Keratinocyte (primary cell): ENCODE data around the gene HEXD. TPM values are rescaled to one million over a fixed set of nuclear protein-coding genes. Genes with fewer than 3 reads are reported as not detected.

Source experiments
- DNase-seq: peaks from one replicate; pipeline ENCODE4 v3.0.0-alpha.2; 2011; ENCODE audit warnings: low read depth, missing footprints, low spot score
- FAIRE-seq: peaks from 2 replicates; lab custom pipeline; 2011; peaks lifted over from hg19 to GRCh38; lab: Jason Lieb, UNC
- H2AFZ ChIP-seq: 2 replicates; pipeline ENCODE4 v1.6.0; 2012; ENCODE audit warnings: low read length, control low read depth, inconsistent platforms; ENCODE audit not compliant: control insufficient read depth
- H3K27ac ChIP-seq: 2 replicates; pipeline ENCODE4 v1.5.1; 2011; ENCODE audit warnings: low read length; ENCODE audit not compliant: control insufficient read depth, insufficient read depth
- H3K27me3 ChIP-seq: 3 replicates; pipeline ENCODE4 v1.6.0; 2011; ENCODE audit warnings: low read length; ENCODE audit not compliant: control insufficient read depth, insufficient read depth; ENCODE audit errors: extremely low read depth
- H3K36me3 ChIP-seq, 2 experiments: 2 replicates in 1 of 2; 3 replicates in 1 of 2; pipeline ENCODE4 v1.5.1; 2011; ENCODE audit warnings: low read length in 2 of 2, mild to moderate bottlenecking in 1 of 2; ENCODE audit not compliant: control insufficient read depth in 2 of 2, insufficient read depth in 2 of 2; ENCODE audit errors: extremely low read depth in 1 of 2
- H3K4me1 ChIP-seq: 3 replicates; pipeline ENCODE4 v1.5.1; 2011; ENCODE audit warnings: low read length; ENCODE audit not compliant: control insufficient read depth, insufficient read depth; ENCODE audit errors: extremely low read depth
- H3K4me2 ChIP-seq: 3 replicates; pipeline ENCODE4 v1.6.0; 2011; ENCODE audit warnings: low read depth, low read length; ENCODE audit not compliant: control insufficient read depth, insufficient read depth; ENCODE audit errors: extremely low read depth
- H3K4me3 ChIP-seq, 3 experiments: fragments of 200-600 bp in 1 of 3; sonication (generic) in 1 of 3; 2 replicates in 2 of 3; 3 replicates in 1 of 3; pipeline ENCODE4 v1.5.1; 2011 to 2016; ENCODE audit warnings: low read length in 3 of 3, mild to moderate bottlenecking in 3 of 3, control low read depth in 2 of 3, inconsistent platforms in 1 of 3, low read depth in 1 of 3, mixed read lengths in 1 of 3, mixed run types in 1 of 3, moderate library complexity in 1 of 3; ENCODE audit not compliant: control insufficient read depth in 2 of 3, insufficient read depth in 2 of 3; ENCODE audit errors: extremely low read depth in 1 of 3
- H3K79me2 ChIP-seq: 2 replicates; pipeline ENCODE4 v1.6.0; 2012; ENCODE audit warnings: low read length; ENCODE audit not compliant: control insufficient read depth, insufficient read depth
- H3K9ac ChIP-seq: 3 replicates; pipeline ENCODE4 v1.6.0; 2011; ENCODE audit warnings: low read length; ENCODE audit not compliant: control insufficient read depth, insufficient read depth; ENCODE audit errors: extremely low read depth
- H3K9me1 ChIP-seq: 3 replicates; pipeline ENCODE4 v1.6.0; 2011; ENCODE audit warnings: low read length; ENCODE audit not compliant: control insufficient read depth, insufficient read depth; ENCODE audit errors: extremely low read depth
- H3K9me3 ChIP-seq: 2 replicates; pipeline ENCODE4 v1.5.1; 2012; ENCODE audit warnings: low read depth, low read length; ENCODE audit not compliant: control insufficient read depth
- H4K20me1 ChIP-seq: 3 replicates; pipeline ENCODE4 v1.6.0; 2011; ENCODE audit warnings: low read length; ENCODE audit not compliant: control insufficient read depth, insufficient read depth; ENCODE audit errors: extremely low read depth
- CTCF ChIP-seq, 3 experiments: IDR thresholded peaks in 1 of 3; conservative IDR thresholded peaks in 1 of 3; optimal IDR thresholded peaks in 1 of 3; 2 replicates in 2 of 3; 3 replicates in 1 of 3; pipeline versions ENCODE3 to v1.5.1; 2011; ENCODE audit warnings: low read length in 3 of 3, mild to moderate bottlenecking in 3 of 3, moderate library complexity in 2 of 3, control low read depth in 1 of 3, inconsistent platforms in 1 of 3; ENCODE audit not compliant: insufficient read depth in 2 of 3; ENCODE audit errors: extremely low read depth in 1 of 3
- EZH2 ChIP-seq: IDR thresholded peaks from one replicate; pipeline ENCODE4 v1.6.1; 2012; ENCODE audit warnings: inconsistent platforms, mild to moderate bottlenecking, low read length, moderate library complexity
- dilution Hi-C: fragments of 300-500 bp; cut with MboI; formaldehyde crosslinking; loops from one replicate; pipeline ENCODE4 v1.7.0; 2020; ENCODE audit warnings: low sequenced_read_pairs; ENCODE audit not compliant: extremely low pct_ligation_motif_present
- polyA plus RNA-seq, 5 experiments: library from polyadenylated mRNA; depleted of rRNA in 3 of 5; stranded (reverse) in 3 of 5; stranded (forward) in 1 of 5; unstranded in 1 of 5; fragments of >200 nt; gene quantifications; 1 replicate in 1 of 5; 2 replicates in 3 of 5; 3 replicates in 1 of 5; pipeline versions ENCODE4 v1.2.1 to v1.2.3, GENCODE V29; 2011 to 2012; ENCODE audit warnings: missing spikeins in 2 of 5, low read depth in 1 of 5, low replicate concordance in 1 of 5

HEXD gene
- polyA plus RNA-seq, 1 donor (not counting 4 experiments of a cell fraction or from before 2014, with no cell fraction given) = 5.6 TPM

- H3K79me2 ChIP-seq = peaks cover 4% of the 10 kb centered on the region
- dilution Hi-C loops = no loop called here
- H3K4me2 ChIP-seq = peak overlapping the region; percentile 98
- H3K9me1 ChIP-seq = no peaks in the 10 kb centered on the region
- DNase-seq (no peak), FAIRE-seq (peak; percentile 9)
- H4K20me1 ChIP-seq = peaks cover 9% of the 10 kb centered on the region
- H3K4me1 ChIP-seq = peaks cover 14% of the 10 kb centered on the region
- H2AFZ ChIP-seq = peak overlapping the region; percentile 45
- H3K4me3 ChIP-seq = peak overlapping the region; percentile 66 to 92 (median 91)
- TF ChIP-seq EZH2 = no peak
- TF ChIP-seq CTCF (optimal IDR thresholded peaks at IDR 0.05 in 1 of 3, IDR thresholded peaks at IDR 0.05 in 1 of 3, conservative IDR thresholded peaks at IDR 0.05 in 1 of 3; ENCODE audit: extremely low read depth in 1 of 3, insufficient read depth in 2 of 3, low read length in 3 of 3) = no peak
- H3K27ac ChIP-seq = no peak overlapping the region
- H3K9me3 ChIP-seq = peaks cover 2% of the 10 kb centered on the region
- H3K36me3 ChIP-seq = no peaks in the 10 kb centered on the region
- no peaks in the 10 kb centered on the region for H3K27me3 ChIP-seq
- peak overlapping the region; percentile 90 for H3K9ac ChIP-seq
These were observed 1.4 kb downstream of the HEXD start for GRCh38 chr17:82419540-82419939.

GRCh38 chr17:82424001-82424862, 6.1 kb downstream of the HEXD start:
- Histone ChIP-seq H3K4me3 (peak overlapping the region in 1 of 3 experiments; percentile 54), H3K9me3 (peaks cover 2% of the 10 kb centered on the region), H3K27me3 (no peaks in the 10 kb centered on the region), H3K36me3 (no peaks in the 10 kb centered on the region), H3K9me1 (no peaks in the 10 kb centered on the region), H4K20me1 (no peaks in the 10 kb centered on the region), H2AFZ (no peak overlapping the region), H3K79me2 (no peaks in the 10 kb centered on the region), H3K4me2 (peak overlapping the region; percentile 66), H3K27ac (no peak overlapping the region), H3K9ac (peak overlapping the region; percentile 42), H3K4me1 (peaks cover 6% of the 10 kb centered on the region)
- DNase-seq = no peak
- TF ChIP-seq CTCF (optimal IDR thresholded peaks at IDR 0.05 in 1 of 3, IDR thresholded peaks at IDR 0.05 in 1 of 3, conservative IDR thresholded peaks at IDR 0.05 in 1 of 3; ENCODE audit: extremely low read depth in 1 of 3, insufficient read depth in 2 of 3, low read length in 3 of 3) (peak; percentile 52 to 87 (median 78)), EZH2 (no peak)
- no peak for FAIRE-seq
- dilution Hi-C loops = no loop called here
